ENCODE results near the gene ZDHHC11B.

GRCh38 chr5:760363-761058, 24.0 kb downstream of the ZDHHC11B start:
- TF ChIP-seq ZNF274 (IDR thresholded peaks at IDR 0.05; ENCODE audit: low read depth, low read length) (no peak), YY1 (IDR thresholded peaks at IDR 0.05; ENCODE audit: insufficient read depth, insufficient read length) (no peak), SUZ12 (IDR thresholded peaks at IDR 0.05; ENCODE audit: extremely low read depth, insufficient read depth, insufficient read length) (no peak)
